HepG2 (cell line): Measurements from ENCODE around the gene KRTAP12-4.

Source experiments
- PCBP1 ChIP-seq: fragments of 200-400 bp; formaldehyde crosslinking; IDR thresholded peaks from 2 replicates; pipeline ENCODE4 v1.6.1; 2017; ENCODE audit warnings: mild to moderate bottlenecking, low read depth, low read length, borderline replicate concordance
- TAF1 ChIP-seq: sonication (generic); formaldehyde crosslinking; IDR thresholded peaks from 2 replicates; pipeline ENCODE4 v1.4.0; 2020; ENCODE audit warnings: missing genetic modification reagents
- ZNF652 ChIP-seq: IDR thresholded peaks from 2 replicates; pipeline ENCODE4 v1.6.1; 2016; ENCODE audit warnings: low read depth, borderline replicate concordance
- ZNF747 ChIP-seq: sonication (generic); formaldehyde crosslinking; IDR thresholded peaks from 2 replicates; pipeline ENCODE4 v1.8.1; 2023; ENCODE audit warnings: missing genetic modification reagents, mild to moderate bottlenecking, borderline replicate concordance

- no peak for TF ChIP-seq TAF1 (CRISPR knock-in tag)
- TF ChIP-seq ZNF747: no peak
- no peak for TF ChIP-seq PCBP1
- no peak for TF ChIP-seq ZNF652 (CRISPR knock-in tag)
Observed at GRCh38 chr21:44681861-44682579, 27.6 kb upstream of the KRTAP12-4 start, which contains the start of gene KRTAP12-1.
